Pancreas (tissue), 10 donors: ENCODE measurements around the gene BABAM2. TPM values are rescaled to one million over a fixed set of nuclear protein-coding genes. Genes with fewer than 3 reads are reported as not detected.

ENCODE experiments used
- ATAC-seq, 4 donors: fragments of 200-7000 bp; cut with Tn5 transposase; one replicate each; pipeline versions ENCODE4 v1.8.0 to v1.9.1; 2020; ENCODE audit warnings: mild to moderate bottlenecking in 4 of 4, moderate library complexity in 4 of 4
- DNase-seq, 6 donors: peaks; one replicate each; pipeline ENCODE4 v3.0.0-alpha.2; 2020
- FAIRE-seq: peaks from 2 replicates; lab custom pipeline; 2012; peaks lifted over from hg19 to GRCh38; lab: Jason Lieb, UNC
- H3K27ac ChIP-seq, 4 donors: fragments of 200-600 bp; sonication (generic); 1 replicate in 3 of 4; 2 replicates in 1 of 4; pipeline versions ENCODE4 v1.5.0 to v1.8.0; 2020
- H3K27me3 ChIP-seq, 4 donors: fragments of 200-600 bp; one replicate each; pipeline ENCODE4 v1.8.0; 2021
- H3K36me3 ChIP-seq, 3 donors: fragments of 200-600 bp; sonication (generic) in 1 of 3; one replicate each; pipeline versions ENCODE4 v1.5.0 to v1.8.0; 2020 to 2021
- H3K4me1 ChIP-seq, 3 donors: fragments of 200-600 bp; one replicate each; pipeline ENCODE4 v1.8.0; 2021
- H3K4me3 ChIP-seq, 4 donors: fragments of 200-600 bp; sonication (generic) in 2 of 4; one replicate each; pipeline versions ENCODE4 v1.5.0 to v1.8.0; 2020 to 2021
- H3K9me3 ChIP-seq, 4 donors: fragments of 200-600 bp; one replicate each; pipeline ENCODE4 v1.8.0; 2021
- WGBS, 2 donors: extraction: QIAGEN DNeasy Blood & Tissue Kit; methylation state at CpG; one replicate each; pipeline ENCODE4 v1.1.7; 2013; 5-methylcytosine and 5-hydroxymethylcytosine counted together
- intact Hi-C, 3 donors: fragments of 100-400 bp; cut with DNase I; formaldehyde crosslinking; loops; one replicate each; pipeline versions ENCODE4 v1.11.1 to v1.14.2; 2022
- polyA plus RNA-seq, 2 donors: library from polyadenylated mRNA; stranded (reverse); fragments of 200-250 nt; gene quantifications; one replicate each; pipeline ENCODE4 v1.2.3, GENCODE V29; 2013
- total RNA-seq, 6 donors: library from RNA; stranded (reverse); fragmentation: NEBNext Ultra II Directional in 4 of 6; extraction: Animal tissue kit (Norgen Biotek cat#: 25700) in 4 of 6; gene quantifications; one replicate each; pipeline versions ENCODE4 v1.2.1 to v1.2.4, GENCODE V29; 2021 to 2023
- TF ChIP-seq, protein P1 (sequence below), 4 donors: fragments of 200-600 bp; sonication (generic) in 3 of 4; IDR thresholded peaks; one replicate each; pipeline versions ENCODE4 v1.5.0 to v1.8.0; 2021; ENCODE audit warnings: antibody characterized with exemption in 4 of 4
- donor health status: healthy with polysubstance abuse.
- donor health status: DM: no; HTN: no; CAD: no; lungs with moderate emphysema.
- donor health status: DM: no; HTN: no; CAD: no.
- donor health status: control.
- donor health status: control.
- donor health status: Bipolar disorder and iron deficiency.
- donor health status: DM: yes; HTN: yes; CAD: no.
- donor health status: DM: no; HTN: no; CAD: no.
- donor health status: DM: no; HTN: no; CAD: no.
- donor health status: DM: yes; HTN: yes; CAD: no.

Gene BABAM2
- total and polyA plus RNA-seq, 8 donors = 9.4 to 21.3 (median 15.6) TPM

DNA sequence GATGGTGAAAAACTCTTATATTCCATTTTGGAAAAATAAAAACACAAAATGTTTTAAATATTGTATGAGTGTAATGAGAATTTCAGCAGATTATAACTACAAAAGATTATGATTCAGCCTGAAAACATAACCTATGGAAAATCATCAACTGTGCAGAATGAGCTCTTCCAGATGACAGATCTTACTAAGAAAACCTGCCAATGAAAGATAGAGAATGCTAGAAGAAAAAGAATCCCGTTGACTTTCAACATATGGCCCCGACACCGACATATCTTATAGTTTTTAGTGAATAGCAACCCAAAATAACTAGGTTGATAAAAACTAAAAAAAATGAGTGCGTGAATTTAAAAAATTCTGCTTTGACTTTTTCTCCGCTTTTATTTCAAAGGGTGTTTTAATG lies 178.0 kb downstream of the BABAM2 start:
- Histone ChIP-seq H3K27ac (no peak overlapping the region), H3K27me3 (no peaks in the 10 kb centered on the region), H3K36me3 (no peaks in the 10 kb centered on the region), H3K4me1 (no peaks in the 10 kb centered on the region), H3K9me3 (no peaks in the 10 kb centered on the region), H3K4me3 (no peak overlapping the region)
- no peak for FAIRE-seq
- intact Hi-C loops = no loop called here
- TF ChIP-seq, protein P1, sequence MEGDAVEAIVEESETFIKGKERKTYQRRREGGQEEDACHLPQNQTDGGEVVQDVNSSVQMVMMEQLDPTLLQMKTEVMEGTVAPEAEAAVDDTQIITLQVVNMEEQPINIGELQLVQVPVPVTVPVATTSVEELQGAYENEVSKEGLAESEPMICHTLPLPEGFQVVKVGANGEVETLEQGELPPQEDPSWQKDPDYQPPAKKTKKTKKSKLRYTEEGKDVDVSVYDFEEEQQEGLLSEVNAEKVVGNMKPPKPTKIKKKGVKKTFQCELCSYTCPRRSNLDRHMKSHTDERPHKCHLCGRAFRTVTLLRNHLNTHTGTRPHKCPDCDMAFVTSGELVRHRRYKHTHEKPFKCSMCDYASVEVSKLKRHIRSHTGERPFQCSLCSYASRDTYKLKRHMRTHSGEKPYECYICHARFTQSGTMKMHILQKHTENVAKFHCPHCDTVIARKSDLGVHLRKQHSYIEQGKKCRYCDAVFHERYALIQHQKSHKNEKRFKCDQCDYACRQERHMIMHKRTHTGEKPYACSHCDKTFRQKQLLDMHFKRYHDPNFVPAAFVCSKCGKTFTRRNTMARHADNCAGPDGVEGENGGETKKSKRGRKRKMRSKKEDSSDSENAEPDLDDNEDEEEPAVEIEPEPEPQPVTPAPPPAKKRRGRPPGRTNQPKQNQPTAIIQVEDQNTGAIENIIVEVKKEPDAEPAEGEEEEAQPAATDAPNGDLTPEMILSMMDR (IDR thresholded peaks at IDR 0.05) = no peak
- DNase-seq = no peak
- 97% methylated on average over 5 of the region's 5 CpGs for WGBS, 2 donors
- no peak for ATAC-seq

DNA sequence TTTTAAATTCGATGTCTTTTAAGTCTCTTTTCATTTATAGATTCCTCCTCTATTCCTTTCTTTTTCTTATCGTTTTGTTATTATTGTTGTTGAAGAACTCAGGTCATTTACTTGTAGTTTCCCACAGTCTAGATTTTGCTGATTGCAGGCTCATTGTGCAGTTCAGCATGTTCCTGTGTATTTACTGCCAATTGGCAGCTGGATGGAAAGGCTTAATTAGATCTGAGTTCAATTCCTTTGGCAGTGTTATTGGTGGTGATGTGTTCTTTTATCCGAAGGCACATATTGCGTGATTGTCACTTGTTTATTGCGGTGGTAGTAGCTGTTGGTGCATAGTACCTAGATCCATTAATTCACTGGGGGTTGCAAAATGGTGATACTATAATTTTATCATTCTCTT lies 180.7 kb downstream of the BABAM2 start:
- intact Hi-C loops = no loop called here
- TF ChIP-seq, protein P1 (IDR thresholded peaks at IDR 0.05) = no peak
- H3K4me3 ChIP-seq = no peak overlapping the region
- FAIRE-seq = no peak
- H3K27ac ChIP-seq = no peak overlapping the region
- 63 to 74% methylated on average over 5 of the region's 5 CpGs for WGBS, 2 donors
- no peak for DNase-seq
- H3K9me3 ChIP-seq = no peaks in the 10 kb centered on the region
- H3K36me3 ChIP-seq = no peaks in the 10 kb centered on the region
- no peaks in the 10 kb centered on the region for H3K4me1 ChIP-seq
- no peaks in the 10 kb centered on the region for H3K27me3 ChIP-seq
- ATAC-seq = no peak

DNA sequence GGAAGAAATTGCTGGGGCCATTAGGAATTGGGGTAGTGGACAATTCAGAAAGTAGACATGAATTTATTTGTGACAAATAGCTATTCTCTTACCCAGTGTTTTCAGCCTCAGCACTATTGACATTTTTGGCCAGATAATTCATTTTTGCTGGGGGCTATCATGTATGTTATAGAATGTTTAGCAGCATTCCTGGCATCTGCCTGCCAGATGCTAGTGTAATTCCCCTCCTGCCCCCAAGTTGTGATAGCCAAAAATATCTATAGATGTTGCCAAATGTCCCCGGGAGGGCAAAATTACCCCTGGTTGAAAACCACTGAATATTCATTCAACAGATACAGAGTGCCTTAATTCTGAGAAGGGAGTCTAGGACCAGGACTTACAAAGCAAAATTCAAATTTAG lies 183.6 kb downstream of the BABAM2 start:
- H3K4me1 ChIP-seq = peaks cover 0 to 6% (median 0%) of the 10 kb centered on the region in 3 donors
- H3K4me3 ChIP-seq = no peak overlapping the region
- WGBS, 2 donors = 92 to 96% methylated on average over 1 of the region's 1 CpG
- H3K9me3 ChIP-seq = no peaks in the 10 kb centered on the region
- ATAC-seq (no peak), FAIRE-seq (no peak), DNase-seq (no peak)
- no peaks in the 10 kb centered on the region for H3K36me3 ChIP-seq
- no peaks in the 10 kb centered on the region for H3K27me3 ChIP-seq
- TF ChIP-seq, protein P1 (IDR thresholded peaks at IDR 0.05) = no peak
- intact Hi-C loops = no loop called here
- no peak overlapping the region for H3K27ac ChIP-seq

- H3K9me3 ChIP-seq = no peaks in the 10 kb centered on the region
- 72 to 75% methylated on average over 5 of the region's 5 CpGs for WGBS, 2 donors
- H3K27ac ChIP-seq = no peak overlapping the region
- no peaks in the 10 kb centered on the region for H3K36me3 ChIP-seq
- ATAC-seq (no peak), FAIRE-seq (no peak), DNase-seq (no peak)
- TF ChIP-seq, protein P1 (IDR thresholded peaks at IDR 0.05) = no peak
- no peak overlapping the region for H3K4me3 ChIP-seq
- H3K4me1 ChIP-seq = peaks cover 0 to 9% (median 0%) of the 10 kb centered on the region in 3 donors
- intact Hi-C loops = no loop called here
- no peaks in the 10 kb centered on the region for H3K27me3 ChIP-seq
These were observed 190.4 kb downstream of the BABAM2 start for GRCh38 chr2:28080911-28081310.

DNA sequence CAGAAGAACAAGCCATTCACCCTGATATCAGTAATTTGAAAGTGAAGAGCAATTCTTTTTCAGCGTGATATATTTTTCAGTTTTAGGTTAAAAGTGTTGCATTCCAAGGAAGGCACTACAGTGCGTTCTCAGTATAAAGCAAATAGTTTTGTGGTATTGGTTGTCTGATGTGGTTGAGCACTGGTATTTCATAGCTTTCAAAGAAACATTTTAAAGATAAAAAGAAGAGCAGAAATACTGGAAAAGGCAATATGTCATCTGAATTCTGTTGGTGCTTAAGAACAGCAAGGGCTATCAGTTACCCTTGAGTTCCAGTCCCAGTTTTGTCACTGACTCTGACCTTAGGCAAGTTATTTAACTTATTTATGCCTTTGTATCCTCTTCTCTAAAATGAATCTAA lies 191.6 kb downstream of the BABAM2 start:
- DNase-seq (no peak), ATAC-seq (no peak), FAIRE-seq (no peak)
- no peaks in the 10 kb centered on the region for H3K27me3 ChIP-seq
- peaks cover 0 to 9% (median 0%) of the 10 kb centered on the region in 3 donors for H3K4me1 ChIP-seq
- H3K9me3 ChIP-seq = no peaks in the 10 kb centered on the region
- H3K4me3 ChIP-seq = no peak overlapping the region
- TF ChIP-seq, protein P1 (IDR thresholded peaks at IDR 0.05) = no peak
- WGBS, 2 donors = 92 to 95% methylated on average over 2 of the region's 2 CpGs
- no peak overlapping the region for H3K27ac ChIP-seq
- intact Hi-C loops = no loop called here
- H3K36me3 ChIP-seq = no peaks in the 10 kb centered on the region
